Stomach (tissue), 9 donors: ENCODE measurements around the gene RPS6KA2. TPM values are rescaled to one million over a fixed set of nuclear protein-coding genes. Genes with fewer than 3 reads are reported as not detected.

Experiments
- DNase-seq, 2 donors: peaks; one replicate each; pipeline versions ENCODE4 v3.0.0 to v3.0.0-alpha.2; 2013 to 2019
- H3K27ac ChIP-seq, 5 donors: fragments of 200-600 bp in 4 of 5; sonication (generic) in 4 of 5; one replicate each; pipeline ENCODE4 v1.5.1; 2013 to 2019; ENCODE audit warnings: mild to moderate bottlenecking in 1 of 5, moderate library complexity in 1 of 5
- H3K27me3 ChIP-seq, 3 donors: fragments of 200-600 bp; sonication (generic); one replicate each; pipeline ENCODE4 v1.5.1; 2017 to 2019; ENCODE audit warnings: mixed run types in 1 of 3
- H3K36me3 ChIP-seq, 4 donors: fragments of 200-600 bp; sonication (generic); 1 replicate in 3 of 4; 2 replicates in 1 of 4; pipeline ENCODE4 v1.5.1; 2016 to 2019
- H3K4me1 ChIP-seq, 4 donors: fragments of 200-600 bp; sonication (generic); one replicate each; pipeline ENCODE4 v1.5.1; 2016 to 2019
- H3K4me3 ChIP-seq, 4 donors: fragments of 200-600 bp; sonication (generic) in 3 of 4; one replicate each; pipeline ENCODE4 v1.5.1; 2016 to 2019; ENCODE audit warnings: mild to moderate bottlenecking in 1 of 4
- H3K9me3 ChIP-seq, 4 donors: fragments of 200-600 bp; sonication (generic); one replicate each; pipeline ENCODE4 v1.5.1; 2016 to 2019
- EP300 ChIP-seq: sonication (generic); formaldehyde crosslinking; IDR thresholded peaks from one replicate; pipeline ENCODE4 v1.6.1; 2017; ENCODE audit warnings: antibody characterized with exemption
- POLR2A ChIP-seq, 4 donors: fragments of 450-650 bp; IDR thresholded peaks; one replicate each; pipeline ENCODE4 v1.6.1; 2016; ENCODE audit warnings: antibody characterized with exemption in 4 of 4, control low read depth in 2 of 4, mild to moderate bottlenecking in 1 of 4, moderate library complexity in 1 of 4
- POLR2AphosphoS5 ChIP-seq, 3 donors: sonication (generic); formaldehyde crosslinking; IDR thresholded peaks; one replicate each; pipeline ENCODE4 v1.6.1; 2016; ENCODE audit warnings: antibody characterized with exemption in 3 of 3
- WGBS, 5 donors: extraction: QIAGEN DNeasy Blood & Tissue Kit in 3 of 5; methylation state at CpG; one replicate each; pipeline versions ENCODE4 v1.1.5 to v1.1.7; 2013 to 2018; 5-methylcytosine and 5-hydroxymethylcytosine counted together
- intact Hi-C: fragments of 100-400 bp; cut with DNase I; formaldehyde crosslinking; loops from one replicate; pipeline ENCODE4 v1.15.1; 2023; ENCODE audit warnings: low total_unique reads
- polyA plus RNA-seq, 3 donors: library from polyadenylated mRNA; stranded (reverse); fragments of 200-250 nt; gene quantifications; one replicate each; pipeline ENCODE4 v1.2.3, GENCODE V29; 2013
- total RNA-seq, 5 donors: library from RNA; depleted of rRNA; stranded (reverse); fragments of >200 nt; gene quantifications; one replicate each; pipeline versions ENCODE4 v1.1.0 to v1.2.3, GENCODE V29; 2014 to 2016
- TF ChIP-seq, protein P1 (sequence below), 7 experiments: fragments of 450-650 bp in 4 of 7; fragments of 200-600 bp in 3 of 7; sonication (generic) in 3 of 7; IDR thresholded peaks; one replicate each; pipeline ENCODE4 v1.5.1; 2016 to 2019; ENCODE audit warnings: antibody characterized with exemption in 7 of 7, control low read depth in 2 of 7, mild to moderate bottlenecking in 1 of 7
- donor health status: healthy with polysubstance abuse.
- donor health status: Bipolar disorder and iron deficiency.
- donor health status: healthy.

RPS6KA2 gene
- total and polyA plus RNA-seq, 8 donors, result 10.9 to 150 (median 68.0) TPM

- H3K27me3 ChIP-seq, result no peaks in the 10 kb centered on the region
- TF ChIP-seq, protein P1, sequence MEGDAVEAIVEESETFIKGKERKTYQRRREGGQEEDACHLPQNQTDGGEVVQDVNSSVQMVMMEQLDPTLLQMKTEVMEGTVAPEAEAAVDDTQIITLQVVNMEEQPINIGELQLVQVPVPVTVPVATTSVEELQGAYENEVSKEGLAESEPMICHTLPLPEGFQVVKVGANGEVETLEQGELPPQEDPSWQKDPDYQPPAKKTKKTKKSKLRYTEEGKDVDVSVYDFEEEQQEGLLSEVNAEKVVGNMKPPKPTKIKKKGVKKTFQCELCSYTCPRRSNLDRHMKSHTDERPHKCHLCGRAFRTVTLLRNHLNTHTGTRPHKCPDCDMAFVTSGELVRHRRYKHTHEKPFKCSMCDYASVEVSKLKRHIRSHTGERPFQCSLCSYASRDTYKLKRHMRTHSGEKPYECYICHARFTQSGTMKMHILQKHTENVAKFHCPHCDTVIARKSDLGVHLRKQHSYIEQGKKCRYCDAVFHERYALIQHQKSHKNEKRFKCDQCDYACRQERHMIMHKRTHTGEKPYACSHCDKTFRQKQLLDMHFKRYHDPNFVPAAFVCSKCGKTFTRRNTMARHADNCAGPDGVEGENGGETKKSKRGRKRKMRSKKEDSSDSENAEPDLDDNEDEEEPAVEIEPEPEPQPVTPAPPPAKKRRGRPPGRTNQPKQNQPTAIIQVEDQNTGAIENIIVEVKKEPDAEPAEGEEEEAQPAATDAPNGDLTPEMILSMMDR (IDR thresholded peaks at IDR 0.05), result no peak
- no peak for TF ChIP-seq EP300
- H3K36me3 ChIP-seq, result peaks cover 44 to 79% (median 76%) of the 10 kb centered on the region in 4 donors
- intact Hi-C loops, result no loop called here
- H3K27ac ChIP-seq, result no peak overlapping the region
- peaks cover 0 to 13% (median 0%) of the 10 kb centered on the region in 4 donors for H3K4me1 ChIP-seq
- no peaks in the 10 kb centered on the region for H3K9me3 ChIP-seq
- H3K4me3 ChIP-seq, result no peak overlapping the region
- no peak for DNase-seq
- 93 to 97% (median 94%) methylated on average over 20 of the region's 20 CpGs for WGBS, 5 donors
Observed at GRCh38 chr6:166422201-166422940, 204.7 kb downstream of the RPS6KA2 start.

- no peak for TF ChIP-seq POLR2AphosphoS5 (IDR thresholded peaks at IDR 0.05)
- no peak for TF ChIP-seq POLR2A (IDR thresholded peaks at IDR 0.05)
- TF ChIP-seq, protein P1 (IDR thresholded peaks at IDR 0.05), result no peak
- H3K27me3 ChIP-seq, result no peaks in the 10 kb centered on the region
- peak in 1 of 2 donors; percentile 63 for DNase-seq
- intact Hi-C loops, result no loop called here
- H3K9me3 ChIP-seq, result no peaks in the 10 kb centered on the region
- H3K4me3 ChIP-seq, result no peak overlapping the region
- H3K36me3 ChIP-seq, result peaks cover 52 to 95% (median 89%) of the 10 kb centered on the region in 4 donors
- peaks cover 0 to 18% (median 0%) of the 10 kb centered on the region in 4 donors for H3K4me1 ChIP-seq
- 40 to 65% (median 46%) methylated on average over 6 of the region's 6 CpGs for whole genome bisulfite sequencing, 5 donors
- no peak overlapping the region for H3K27ac ChIP-seq
Observed at GRCh38 chr6:166420351-166420750, 206.7 kb downstream of the RPS6KA2 start.

- intact Hi-C loops, result no loop called here
- Histone ChIP-seq H3K9me3 (no peaks in the 10 kb centered on the region), H3K27me3 (no peaks in the 10 kb centered on the region), H3K4me1 (peaks cover 0 to 18% (median 0%) of the 10 kb centered on the region in 4 donors), H3K36me3 (peaks cover 52 to 97% (median 90%) of the 10 kb centered on the region in 4 donors), H3K4me3 (no peak overlapping the region), H3K27ac (peak overlapping the region in 1 of 5 donors; percentile 18)
- 93 to 96% (median 94%) methylated on average over 15 of the region's 15 CpGs for WGBS, 5 donors
- TF ChIP-seq POLR2A (IDR thresholded peaks at IDR 0.05) (no peak), EP300 (no peak), POLR2AphosphoS5 (IDR thresholded peaks at IDR 0.05) (no peak)
- TF ChIP-seq, protein P1 (IDR thresholded peaks at IDR 0.05), result no peak
- DNase-seq, result no peak
Observed at GRCh38 chr6:166419717-166420116, 207.3 kb downstream of the RPS6KA2 start.

DNA sequence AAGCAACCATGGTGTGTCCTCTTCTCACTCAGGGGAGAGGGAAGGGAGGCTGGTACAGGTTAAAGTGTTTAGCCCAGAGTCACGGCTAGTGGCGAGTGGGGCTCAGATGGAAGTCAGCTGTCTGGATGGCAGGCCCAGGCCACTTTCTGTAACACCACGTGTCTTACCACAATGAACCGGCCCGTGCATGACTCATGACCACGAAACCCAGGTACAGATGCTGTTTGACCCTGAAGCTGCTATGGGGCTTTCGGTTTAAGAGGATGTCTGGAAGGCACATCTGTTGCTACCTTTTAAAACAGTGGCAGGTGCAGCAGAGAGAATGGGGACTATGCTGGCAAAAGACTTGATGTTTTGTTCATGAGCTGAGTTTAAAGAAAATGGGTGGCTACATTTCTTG lies 207.8 kb downstream of the RPS6KA2 start:
- peaks cover 0 to 18% (median 0%) of the 10 kb centered on the region in 4 donors for H3K4me1 ChIP-seq
- intact Hi-C loops, result no loop called here
- H3K27ac ChIP-seq, result peak overlapping the region in 1 of 5 donors; percentile 18
- peaks cover 54 to 97% (median 90%) of the 10 kb centered on the region in 4 donors for H3K36me3 ChIP-seq
- no peak overlapping the region for H3K4me3 ChIP-seq
- H3K9me3 ChIP-seq, result no peaks in the 10 kb centered on the region
- 68 to 81% (median 74%) methylated on average over 7 of the region's 7 CpGs for WGBS, 5 donors
- no peak for DNase-seq
- no peaks in the 10 kb centered on the region for H3K27me3 ChIP-seq
- TF ChIP-seq POLR2AphosphoS5 (IDR thresholded peaks at IDR 0.05) (peak in 1 of 3 donors; percentile 10), POLR2A (IDR thresholded peaks at IDR 0.05) (no peak)

GRCh38 chr6:166418691-166419143 lies 208.3 kb downstream of the RPS6KA2 start:
- Histone ChIP-seq H3K36me3 (peaks cover 54 to 96% (median 90%) of the 10 kb centered on the region in 4 donors), H3K9me3 (no peaks in the 10 kb centered on the region), H3K27ac (peak overlapping the region in 1 of 5 donors; percentile 8), H3K4me1 (peaks cover 0 to 18% (median 0%) of the 10 kb centered on the region in 4 donors), H3K27me3 (no peaks in the 10 kb centered on the region), H3K4me3 (no peak overlapping the region)
- DNase-seq, result no peak
- intact Hi-C loops, result no loop called here
- TF ChIP-seq POLR2A (IDR thresholded peaks at IDR 0.05) (no peak), POLR2AphosphoS5 (IDR thresholded peaks at IDR 0.05) (no peak), EP300 (no peak)
- TF ChIP-seq, protein P1 (IDR thresholded peaks at IDR 0.05), result no peak
- 85 to 95% (median 89%) methylated on average over 9 of the region's 9 CpGs for WGBS, 5 donors
